Fibroblast of skin of left biceps (primary cell): ENCODE data around the gene RFTN2.

Source experiments
- DNase-seq, 2 experiments: peaks; one replicate each; pipeline ENCODE4 v3.0.0-alpha.2; 2013; ENCODE audit warnings: low read depth in 2 of 2

Gene RFTN2

DNA sequence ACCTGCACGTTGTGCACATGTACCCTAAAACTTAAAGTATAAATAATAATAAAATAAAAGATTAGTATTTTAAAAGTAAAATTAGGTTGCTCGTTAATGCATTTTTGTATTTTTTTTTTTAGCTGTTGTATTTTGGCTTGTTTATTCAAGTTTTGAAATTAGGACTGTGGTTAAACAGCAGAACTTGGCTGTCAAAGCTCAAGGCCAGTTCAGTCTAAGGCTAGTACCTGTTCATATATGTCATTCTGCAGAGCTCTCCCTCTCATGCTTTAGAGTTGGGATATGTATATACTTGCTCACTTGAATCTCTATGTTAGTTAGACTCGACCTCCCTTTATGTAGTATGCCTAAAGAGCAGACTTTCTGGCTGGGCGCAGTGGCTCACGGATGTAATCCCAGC lies 126.8 kb downstream of the RFTN2 start:
- no peak for DNase-seq

DNA sequence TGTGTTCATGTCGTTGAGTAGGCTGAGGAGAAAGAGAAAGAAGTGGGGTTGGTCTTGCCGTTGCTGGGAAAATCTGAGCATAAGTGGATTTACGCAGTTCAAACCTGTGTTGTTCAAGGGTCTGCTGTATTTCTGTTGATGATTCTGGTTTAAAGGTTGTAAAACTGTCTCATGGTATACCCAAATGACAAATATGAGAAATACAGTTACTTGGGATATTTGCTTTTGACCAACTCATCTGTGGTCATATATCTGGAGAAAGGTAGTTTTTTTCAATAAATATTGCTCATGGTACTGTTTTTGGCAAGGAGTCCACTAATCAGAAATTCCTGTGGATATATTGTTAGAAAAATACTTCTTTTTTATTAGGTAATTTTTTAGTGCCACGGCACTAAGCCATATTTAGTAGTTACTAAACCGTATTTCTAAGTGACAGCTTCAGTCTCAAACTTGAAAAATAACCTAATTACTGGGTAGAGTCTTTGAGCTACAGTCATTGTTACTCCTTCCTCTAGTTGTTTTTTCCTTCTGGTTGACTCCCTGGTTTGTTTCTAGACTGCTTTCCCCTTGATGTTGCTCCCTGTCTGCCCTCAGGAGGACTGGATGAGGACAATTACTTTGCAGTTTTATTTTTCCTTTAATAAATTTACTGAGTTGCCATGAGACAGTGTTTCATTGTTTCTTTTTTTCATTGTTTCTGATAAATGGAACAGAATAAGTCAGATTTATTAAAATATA lies 128.1 kb downstream of the RFTN2 start:
- DNase-seq: no peak

DNA sequence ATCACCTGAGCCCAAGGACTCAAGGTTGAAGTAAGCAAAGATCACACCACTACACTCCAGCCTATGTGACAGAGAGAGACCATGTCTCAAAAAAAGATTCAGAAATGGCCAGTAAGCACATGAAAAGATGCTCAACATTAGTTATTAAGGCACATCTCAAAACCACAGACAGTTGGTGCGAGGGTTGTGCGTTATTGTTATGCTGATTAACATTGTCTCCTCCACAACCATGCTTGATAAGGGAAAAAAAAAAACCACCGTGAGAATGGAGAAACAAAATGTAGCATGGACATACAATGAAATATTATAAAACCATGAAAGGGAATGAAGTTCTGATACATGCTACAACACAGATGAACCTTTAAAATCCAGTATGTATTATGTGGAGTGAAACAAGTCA lies 132.2 kb downstream of the RFTN2 start:
- no peak for DNase-seq

DNA sequence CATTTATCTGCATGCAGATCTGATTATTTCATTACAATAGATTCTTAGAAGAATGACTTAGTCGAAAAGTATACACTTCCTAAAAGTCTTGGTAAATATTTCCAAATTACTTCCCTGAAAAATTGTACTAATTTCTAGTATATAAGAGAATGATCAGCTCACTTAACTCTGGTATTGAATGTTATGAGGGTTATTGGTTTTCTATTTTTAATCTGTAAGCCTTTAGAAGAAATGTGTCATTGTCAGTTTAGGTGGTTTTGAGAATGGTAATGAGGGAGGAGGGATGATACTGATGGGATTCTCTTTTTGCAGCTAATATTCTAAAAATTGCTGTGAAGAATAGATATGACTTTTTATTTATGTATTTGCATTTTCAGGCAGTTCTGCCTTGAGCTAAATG lies 135.7 kb downstream of the RFTN2 start:
- no peak for DNase-seq

DNA sequence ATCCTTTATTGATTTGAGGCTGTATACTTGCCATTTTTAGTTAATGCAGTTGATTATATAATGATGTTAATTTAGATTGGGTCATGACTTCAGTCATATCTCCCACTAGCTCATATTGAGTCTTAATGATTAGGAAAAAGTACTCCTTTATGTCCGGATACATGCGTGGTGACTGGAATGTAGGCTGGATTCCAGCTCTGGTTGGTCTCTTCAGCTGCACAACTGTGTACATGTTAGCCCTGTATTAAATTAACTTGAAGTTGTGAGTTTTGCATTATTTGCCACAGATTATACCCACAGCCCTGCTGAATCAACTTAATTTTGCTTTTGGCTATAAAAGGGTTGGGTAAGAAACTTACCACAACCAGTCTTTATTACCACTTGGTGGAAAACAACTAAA lies 137.0 kb downstream of the RFTN2 start:
- DNase-seq: no peak
